ENCODE data around the gene FHIP2A.
"Not testable (repeated sequence)": the region's sequence is repeated elsewhere in the genome, so short reads cannot be mapped to it uniquely, and the experiment has no call there.

Gene FHIP2A, protein sequence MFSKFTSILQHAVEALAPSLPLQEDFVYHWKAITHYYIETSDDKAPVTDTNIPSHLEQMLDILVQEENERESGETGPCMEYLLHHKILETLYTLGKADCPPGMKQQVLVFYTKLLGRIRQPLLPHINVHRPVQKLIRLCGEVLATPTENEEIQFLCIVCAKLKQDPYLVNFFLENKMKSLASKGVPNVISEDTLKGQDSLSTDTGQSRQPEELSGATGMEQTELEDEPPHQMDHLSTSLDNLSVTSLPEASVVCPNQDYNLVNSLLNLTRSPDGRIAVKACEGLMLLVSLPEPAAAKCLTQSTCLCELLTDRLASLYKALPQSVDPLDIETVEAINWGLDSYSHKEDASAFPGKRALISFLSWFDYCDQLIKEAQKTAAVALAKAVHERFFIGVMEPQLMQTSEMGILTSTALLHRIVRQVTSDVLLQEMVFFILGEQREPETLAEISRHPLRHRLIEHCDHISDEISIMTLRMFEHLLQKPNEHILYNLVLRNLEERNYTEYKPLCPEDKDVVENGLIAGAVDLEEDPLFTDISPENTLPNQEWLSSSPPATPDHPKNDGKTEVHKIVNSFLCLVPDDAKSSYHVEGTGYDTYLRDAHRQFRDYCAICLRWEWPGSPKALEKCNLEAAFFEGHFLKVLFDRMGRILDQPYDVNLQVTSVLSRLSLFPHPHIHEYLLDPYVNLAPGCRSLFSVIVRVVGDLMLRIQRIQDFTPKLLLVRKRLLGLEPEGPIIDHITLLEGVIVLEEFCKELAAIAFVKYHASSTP

DNA sequence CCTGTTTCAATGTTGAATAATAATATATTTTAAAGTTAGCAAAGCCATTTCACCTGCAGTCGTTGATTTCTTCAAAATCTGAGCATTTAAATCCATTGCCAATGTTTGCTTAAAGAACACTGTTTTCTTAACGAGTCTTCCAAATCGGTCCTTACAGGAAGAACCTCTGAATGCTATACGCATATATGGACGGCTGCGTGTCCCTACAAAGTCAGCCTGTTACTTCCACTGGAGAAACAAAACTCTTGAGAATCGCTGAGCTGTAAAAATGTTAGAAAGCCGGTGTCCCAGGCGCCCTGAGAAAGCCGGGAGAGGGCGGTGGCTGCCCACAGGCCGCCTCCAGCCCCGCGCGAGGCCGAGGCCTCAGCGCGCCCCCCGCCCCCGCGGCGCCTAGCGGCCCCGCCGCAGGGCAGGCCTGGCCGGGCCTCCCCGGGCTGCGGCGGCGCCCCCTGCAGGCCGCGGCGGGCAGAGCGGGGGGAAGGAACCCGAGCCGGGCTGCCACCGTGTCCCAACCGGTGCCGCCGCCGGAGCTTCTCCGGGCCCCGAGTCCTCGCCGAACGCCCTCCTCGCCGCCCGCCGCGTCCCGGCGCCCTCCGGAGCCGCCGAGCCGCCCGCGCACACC, at the start of gene FHIP2A:
TSS of gene FHIP2A (plus strand) at position 488 of the 622 bp plus-strand sequence. CDS start 299 bp downstream, outside the sequence.
- no peak for DNase-seq (ENCODE audit: low read depth, low spot score)

DNA sequence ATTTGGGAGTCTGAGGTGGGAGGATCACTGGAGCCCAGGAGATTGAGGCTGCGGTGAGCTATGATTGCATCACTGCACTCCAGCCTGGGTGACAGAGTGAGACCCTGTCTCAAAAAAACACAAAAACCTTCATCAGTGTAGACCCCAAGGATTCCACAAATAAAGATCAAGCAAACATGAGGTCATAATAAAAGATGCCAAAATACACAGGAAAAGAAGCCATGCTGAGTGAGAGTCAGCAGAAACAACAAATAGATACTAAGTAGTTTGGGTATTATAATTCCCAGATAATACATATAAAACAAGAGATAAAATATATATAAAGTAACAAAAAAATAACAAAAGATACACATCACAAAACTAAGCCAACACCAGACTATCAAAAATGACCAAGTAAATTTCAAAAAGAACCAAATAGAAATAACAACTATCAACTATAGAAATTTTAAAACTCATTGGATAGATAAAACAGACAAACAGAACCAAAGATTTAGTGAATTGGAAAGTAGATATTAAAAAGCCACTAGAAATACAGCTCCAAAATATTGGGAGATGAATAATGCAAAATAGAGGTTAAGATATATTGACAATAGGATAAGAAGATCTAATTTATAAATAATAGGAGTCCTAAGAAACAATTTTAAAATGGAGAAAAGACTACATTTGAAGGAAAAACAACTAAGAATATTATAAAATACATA, 48.9 kb upstream of the FHIP2A start:
- no peak for DNase-seq (ENCODE audit: low read depth, low spot score)

DNA sequence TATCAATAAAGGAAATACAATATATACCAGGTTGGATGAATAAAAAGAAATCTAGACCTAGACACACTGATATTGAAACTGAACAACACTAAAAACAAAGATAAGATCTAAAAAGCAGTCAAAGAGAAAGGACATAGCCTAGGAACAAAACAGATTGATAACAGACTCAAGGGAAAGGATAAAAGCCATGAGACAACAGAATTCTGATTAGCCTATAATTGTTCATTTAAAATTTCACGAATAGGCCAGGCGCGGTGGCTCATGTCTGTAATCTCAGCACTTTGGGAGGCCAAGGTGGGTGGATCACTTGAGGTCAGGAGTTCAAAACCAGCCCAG, 48.4 kb upstream of the FHIP2A start:
- DNase-seq (ENCODE audit: low read depth, low spot score) = no peak

DNA sequence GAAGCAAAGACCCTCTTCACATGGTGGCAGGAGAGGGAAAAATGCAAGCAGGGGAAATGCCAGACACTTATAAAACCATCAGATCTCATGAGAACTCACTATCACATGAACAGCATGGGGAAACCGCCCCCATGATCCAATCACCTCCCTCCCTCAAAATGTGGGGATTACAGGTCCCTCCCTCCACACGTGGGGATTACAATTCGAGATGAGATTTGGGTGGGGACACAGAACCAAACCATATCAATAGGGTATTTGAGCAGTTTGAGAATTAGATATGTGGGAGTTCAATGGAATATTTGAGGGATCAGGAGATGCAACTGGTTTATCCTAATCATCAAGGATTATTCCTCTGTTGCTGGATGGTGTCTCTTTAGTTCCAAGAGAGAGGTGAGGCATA, 46.5 kb upstream of the FHIP2A start:
- DNase-seq (ENCODE audit: low read depth, low spot score) = not testable (repeated sequence)

DNA sequence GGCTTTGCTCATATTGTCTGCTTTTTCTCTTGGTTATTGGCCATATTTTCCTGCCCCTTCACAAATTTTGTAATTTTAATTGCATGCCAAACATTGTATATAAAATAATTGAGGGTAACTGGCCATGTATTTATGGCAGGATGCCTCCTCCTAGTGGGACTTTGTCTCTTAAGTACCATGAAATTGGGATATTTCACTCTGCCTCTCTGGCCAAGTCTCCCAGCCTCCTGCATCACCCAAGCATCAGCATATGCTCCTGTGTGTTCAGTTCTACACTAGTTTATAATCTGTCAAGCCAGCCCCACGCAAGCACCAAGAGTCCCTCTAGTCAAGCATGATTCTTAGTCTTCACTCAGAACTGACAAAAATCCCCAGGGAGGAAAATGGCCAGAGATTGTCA, 44.2 kb upstream of the FHIP2A start:
- DNase-seq (ENCODE audit: low read depth, low spot score) = no peak

DNA sequence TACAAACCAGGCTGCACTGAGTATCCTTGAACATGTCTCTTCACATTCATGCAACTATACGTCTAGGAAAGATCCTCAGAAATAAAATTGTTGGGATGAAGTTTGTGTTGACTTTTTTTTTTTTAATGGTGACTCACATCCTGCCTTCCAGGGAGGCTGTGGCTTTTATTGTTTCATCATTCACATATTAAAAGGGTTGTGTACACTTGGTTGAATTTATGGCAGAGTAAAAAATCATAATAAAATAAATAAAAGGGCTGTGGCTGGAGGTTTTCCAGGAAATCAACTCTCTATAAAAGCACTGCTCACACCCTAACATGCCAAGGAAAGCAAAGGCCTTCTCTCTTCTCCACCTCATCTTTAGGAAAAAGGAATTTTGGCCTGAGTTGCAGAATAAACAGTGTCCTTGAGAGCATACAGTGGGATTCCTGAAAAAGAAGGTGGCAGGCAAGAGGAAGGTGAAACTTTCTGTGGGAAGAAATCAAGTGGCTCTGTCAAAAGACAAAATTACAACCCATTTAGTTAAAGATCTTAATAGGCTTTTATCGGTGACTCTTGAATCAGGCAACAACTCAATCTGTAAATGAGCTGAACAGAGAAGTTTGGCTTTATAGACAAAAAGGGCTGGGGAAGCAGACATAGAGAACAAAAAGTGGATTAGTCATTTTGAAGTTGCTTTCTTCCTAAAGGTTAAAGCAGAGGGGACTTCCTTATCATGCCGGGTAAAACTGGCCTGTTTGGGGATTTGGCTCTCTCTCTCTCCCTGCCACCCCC, 41.6 kb upstream of the FHIP2A start:
- DNase-seq (ENCODE audit: low read depth, low spot score) = no peak

DNA sequence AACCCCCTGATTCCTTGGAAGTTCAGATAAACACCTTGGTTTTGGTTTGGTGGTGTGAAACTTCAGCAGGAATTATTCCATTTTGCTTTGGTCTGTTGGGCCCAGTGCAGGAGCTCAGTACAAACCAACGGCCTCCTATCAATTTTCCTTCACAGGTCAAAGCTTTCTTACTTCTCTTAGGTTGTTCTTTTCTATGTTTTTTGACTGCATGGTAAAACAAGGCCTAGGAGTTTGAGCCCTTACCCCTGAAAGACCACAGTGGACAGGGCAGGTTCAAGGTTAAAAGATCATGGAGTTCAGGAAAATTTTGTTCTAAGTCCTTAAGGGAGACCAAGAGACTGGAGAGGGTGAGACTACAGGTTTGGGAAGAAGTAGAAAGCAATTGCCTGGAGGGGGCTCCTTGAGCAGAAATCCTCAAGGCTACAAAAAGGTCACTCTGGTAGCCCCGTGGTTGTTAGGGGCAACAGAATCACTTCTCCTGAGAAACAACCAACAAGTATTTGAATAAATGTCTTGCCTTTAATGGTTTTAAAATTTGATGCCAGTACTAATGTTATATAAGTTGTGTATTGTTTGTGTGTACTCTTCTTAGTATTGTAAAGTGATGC, 40.9 kb upstream of the FHIP2A start:
- DNase-seq (ENCODE audit: low read depth, low spot score) = no peak

DNA sequence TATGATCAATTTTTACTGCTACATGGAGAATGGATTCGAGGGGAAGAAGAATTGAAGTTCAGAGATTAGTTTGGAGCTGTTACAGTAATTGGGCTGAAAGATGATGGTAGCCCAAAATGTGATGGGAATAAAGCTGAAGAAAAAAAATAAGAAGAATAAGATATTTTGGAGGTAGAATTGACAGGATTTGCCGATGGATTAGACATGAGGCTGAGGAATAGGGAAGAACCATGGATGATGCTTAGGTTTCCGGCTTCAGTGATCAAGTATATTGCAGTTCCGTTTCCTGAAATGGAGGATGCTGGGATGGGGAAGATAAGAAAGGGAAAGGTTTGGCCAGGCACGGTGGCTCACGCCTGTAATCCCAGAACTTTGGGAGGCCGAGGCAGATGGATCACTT, 38.9 kb upstream of the FHIP2A start:
- DNase-seq (ENCODE audit: low read depth, low spot score) = no peak

DNA sequence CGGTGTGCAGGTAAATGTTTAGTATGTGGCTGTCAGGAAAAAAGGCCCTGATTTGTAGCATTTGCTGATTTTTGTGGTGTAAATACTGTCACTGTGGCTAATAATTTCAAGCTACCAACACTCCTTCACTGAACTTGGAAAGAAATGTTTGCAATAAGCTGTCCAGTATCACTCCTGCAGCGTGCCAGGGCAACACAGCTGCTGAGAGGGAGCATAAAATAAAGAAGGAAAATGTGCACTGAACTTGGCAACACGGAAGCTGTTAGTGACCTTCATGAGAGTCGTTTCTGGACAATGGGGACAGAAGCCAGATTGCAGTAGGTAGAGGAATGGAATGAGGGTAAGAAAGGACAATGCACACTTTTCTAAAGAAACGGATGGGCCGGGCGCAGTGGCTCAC, 37.9 kb upstream of the FHIP2A start:
- DNase-seq (ENCODE audit: low read depth, low spot score) = no peak

DNA sequence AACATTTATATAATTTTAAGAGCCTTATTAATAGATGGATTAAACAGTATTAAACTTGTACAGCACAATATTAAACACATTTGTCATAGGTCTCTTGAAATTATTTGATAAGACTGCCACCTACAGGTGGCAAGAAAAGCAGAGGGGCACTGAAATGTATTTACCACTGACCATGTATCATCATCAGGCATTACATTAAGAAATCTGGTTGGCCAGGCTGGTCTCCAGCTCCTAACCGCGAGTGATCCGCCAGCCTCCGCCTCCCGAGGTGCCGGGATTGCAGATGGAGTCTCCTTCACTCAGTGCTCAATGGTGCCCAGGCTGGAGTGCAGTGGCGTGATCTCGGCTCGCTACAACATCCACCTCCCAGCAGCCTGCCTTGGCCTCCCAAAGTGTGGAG, 35.1 kb upstream of the FHIP2A start:
- not testable (repeated sequence) for DNase-seq (ENCODE audit: low read depth, low spot score)

DNA sequence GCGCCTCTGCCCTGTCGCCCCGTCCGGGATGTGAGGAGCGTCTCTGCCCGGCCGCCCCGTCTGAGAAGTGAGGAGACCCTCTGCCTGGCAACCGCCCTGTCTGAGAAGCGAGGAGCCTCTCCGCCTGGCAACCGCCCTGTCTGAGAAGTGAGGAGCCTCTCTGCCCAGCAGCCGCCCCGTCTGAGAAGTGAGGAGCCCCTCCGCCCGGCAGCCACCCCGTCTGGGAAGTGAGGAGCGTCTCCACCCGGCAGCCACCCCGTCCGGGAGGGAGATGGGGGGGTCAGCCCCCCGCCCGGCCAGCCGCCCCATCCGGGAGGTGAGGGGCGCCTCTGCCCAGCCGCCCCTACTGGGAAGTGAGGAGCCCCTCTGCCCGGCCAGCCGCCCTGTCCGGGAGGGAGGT, 34.4 kb upstream of the FHIP2A start:
- DNase-seq (ENCODE audit: low read depth, low spot score) = not testable (repeated sequence)

DNA sequence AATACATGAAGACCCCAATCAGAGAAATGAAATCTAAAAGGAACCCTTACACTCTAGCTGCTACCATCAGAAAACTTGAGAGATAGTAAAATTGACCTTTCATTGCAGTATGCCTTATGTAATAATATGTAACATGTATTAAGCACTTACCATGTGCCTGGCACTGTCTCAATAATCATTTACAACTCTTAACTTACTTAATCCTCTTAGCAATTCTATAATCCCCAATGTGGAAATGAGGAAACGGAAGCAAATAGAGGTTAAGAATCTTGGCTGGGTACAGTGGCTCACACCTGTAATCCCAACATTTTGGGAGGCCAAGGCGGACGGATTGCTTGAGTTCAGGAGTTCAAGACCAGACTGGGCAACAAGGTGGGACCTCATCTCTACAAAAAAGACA, 29.8 kb upstream of the FHIP2A start:
- DNase-seq (ENCODE audit: low read depth, low spot score) = no peak

DNA sequence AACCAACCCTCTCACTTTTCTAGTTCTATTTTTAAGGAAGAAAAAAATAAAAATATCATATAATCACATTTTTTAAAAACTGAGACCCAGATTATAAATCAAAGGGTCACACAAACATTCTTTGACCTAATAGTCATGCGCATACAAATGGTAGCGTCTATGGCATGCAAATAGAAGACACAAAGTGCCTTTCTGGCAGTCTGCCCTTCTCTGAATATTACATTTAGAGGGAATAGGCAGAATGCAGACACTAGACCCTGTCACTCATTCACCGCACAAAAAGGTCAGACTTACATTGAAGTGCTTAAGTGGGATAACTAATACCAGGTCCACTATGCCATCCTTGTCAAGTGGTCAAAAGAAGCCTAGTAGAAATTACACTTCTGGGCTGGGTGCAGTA, 26.5 kb upstream of the FHIP2A start:
- DNase-seq (ENCODE audit: low read depth, low spot score) = no peak

DNA sequence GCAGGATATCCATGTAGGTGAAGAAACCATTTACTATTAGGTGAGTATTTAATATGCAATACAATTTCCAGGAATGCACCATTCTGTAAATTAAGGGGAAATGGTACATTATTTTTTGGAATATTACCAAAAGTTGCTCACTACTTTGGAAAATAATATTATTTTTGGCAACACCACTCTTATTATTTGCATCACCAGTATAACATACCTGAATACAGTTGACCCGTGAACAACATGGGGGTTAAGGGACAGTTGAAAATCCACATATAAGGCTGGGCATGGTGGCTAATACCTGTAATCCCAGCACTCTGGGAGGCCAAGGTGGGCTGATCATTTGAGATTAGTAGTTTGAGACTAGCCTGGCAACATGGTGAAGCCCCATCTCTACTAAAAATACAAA, 21.2 kb upstream of the FHIP2A start:
- no peak for DNase-seq (ENCODE audit: low read depth, low spot score)

DNA sequence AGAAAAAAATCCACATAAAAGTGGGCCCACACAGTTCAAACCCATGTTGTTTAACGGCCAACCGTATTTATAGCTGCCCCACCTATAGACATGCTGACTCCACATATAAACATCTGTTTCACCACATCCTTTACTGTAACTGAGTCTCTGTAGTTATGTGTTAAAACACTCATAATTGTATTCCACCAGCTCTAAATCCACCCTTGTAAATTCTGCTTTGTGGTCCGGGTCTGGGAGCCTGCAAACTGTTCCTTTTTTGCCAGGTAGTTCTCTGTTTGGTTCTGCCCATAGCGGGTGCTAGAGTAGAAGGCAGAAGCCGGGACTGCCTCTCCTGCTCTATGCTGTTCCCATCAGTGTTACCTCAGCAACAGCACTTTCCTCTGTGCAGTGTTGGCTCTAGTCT, 20.2 kb upstream of the FHIP2A start:
- no peak for DNase-seq (ENCODE audit: low read depth, low spot score)

DNA sequence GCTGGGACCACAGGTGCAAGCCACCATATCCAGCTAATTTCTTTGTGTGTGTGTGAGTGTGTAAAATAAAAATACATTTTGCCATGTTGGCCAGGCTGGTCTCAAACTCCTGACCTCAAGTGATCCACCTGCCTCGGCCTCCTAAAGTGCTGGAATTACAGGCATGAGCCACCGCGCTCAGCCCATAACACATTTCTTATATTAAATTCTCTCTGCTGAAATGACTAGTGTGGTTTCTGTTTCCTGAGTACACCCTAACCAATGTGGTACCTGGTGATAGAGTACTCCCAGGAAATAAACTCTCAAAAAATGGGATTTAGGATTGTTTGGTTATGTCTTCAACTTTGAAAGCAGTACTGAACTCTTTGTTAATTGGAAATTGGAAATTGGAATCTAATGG, 19.4 kb upstream of the FHIP2A start:
- DNase-seq (ENCODE audit: low read depth, low spot score) = no peak

DNA sequence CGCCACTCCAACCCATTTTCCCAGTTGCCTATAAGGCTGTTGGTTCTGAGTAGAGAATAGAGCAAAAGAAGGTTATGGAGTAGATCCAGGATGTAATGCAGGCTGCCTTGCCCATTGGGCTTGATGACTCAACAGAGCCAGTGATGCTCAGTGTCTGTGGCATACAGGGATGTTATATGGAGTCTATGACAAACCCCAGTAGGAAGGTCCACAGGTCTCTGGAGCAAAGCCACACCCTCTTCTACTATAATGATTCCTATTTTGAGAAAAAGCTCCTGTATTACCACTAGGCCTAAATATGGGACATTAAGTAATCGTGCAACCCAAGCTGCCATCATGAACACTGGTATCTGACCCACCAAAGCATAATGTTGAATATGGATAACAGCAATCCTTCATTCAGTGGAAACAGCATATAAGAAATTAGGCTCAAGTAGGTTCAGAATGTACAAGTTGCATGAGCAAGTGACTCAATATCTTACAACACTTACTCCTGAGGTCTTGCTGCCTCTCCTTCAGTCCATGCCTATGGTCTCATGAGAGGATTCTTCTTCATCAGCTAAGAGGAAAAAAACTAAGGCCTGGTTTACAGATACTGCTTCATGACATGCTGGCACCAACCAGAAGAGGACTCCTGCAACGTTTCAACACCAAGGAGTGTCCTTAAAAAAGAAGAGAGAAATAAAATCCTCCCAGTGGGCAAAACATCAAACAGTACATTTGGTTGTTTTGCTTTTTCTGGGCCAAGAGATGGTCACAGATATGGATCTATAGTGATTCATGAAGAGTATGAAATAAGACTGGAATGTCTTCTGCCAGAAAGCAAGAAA, 14.8 kb upstream of the FHIP2A start:
- no peak for DNase-seq (ENCODE audit: low read depth, low spot score)

DNA sequence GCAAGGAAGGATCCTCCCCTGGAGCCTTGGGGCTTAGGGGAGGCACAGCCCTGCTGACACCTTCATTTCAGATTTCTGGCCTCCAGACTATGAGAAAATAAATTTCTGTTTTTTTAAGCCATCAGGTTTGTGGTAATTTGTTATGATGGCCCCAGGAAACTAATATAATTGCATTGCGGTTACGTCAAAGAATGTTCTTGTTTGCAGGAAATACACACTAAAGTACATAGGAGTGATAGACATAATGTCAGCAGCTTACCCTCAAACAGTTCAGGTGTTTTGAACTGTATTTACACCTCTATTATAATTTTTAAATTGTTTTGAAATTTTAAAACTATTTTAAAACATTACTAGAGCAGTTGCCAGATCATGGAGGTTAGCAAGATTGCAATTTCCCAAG, 12.6 kb upstream of the FHIP2A start:
- DNase-seq (ENCODE audit: low read depth, low spot score) = no peak

DNA sequence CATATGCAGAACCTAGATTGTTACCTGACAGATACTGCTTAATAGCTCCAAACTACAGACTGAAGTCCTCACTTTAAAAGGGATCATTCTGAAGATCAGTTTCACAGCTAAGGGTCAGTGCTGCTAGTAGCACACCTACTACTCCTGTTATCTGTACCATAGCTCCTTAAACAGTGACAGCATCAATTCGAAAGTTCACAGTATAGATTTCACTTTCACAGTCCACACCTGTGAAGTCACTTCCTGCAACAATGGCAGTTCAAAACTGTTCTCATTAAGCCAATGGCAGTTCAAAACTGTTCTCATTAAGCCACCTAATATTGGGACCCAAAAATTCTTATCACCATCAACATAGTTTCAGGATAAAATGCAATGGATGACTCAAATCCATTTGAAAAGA, 10.7 kb upstream of the FHIP2A start:
- no peak for DNase-seq (ENCODE audit: low read depth, low spot score)

DNA sequence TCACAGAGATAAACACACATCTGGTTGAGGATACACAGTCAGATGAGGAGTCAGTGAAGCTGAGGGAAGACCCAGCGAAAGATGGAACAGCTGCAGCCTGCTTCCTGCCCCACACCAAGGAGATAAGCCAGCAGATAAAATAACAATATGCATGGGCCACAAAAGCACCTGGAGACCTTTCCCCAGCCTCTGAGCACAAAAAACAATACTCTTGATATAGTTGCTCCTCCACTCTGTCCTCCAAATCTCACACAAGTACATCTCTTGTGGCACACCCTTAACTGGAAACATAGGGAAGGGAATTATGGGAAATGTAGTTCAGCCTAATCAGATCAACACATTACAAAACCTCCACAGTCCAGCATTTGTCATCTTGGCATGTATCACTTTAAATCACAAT, 9.7 kb upstream of the FHIP2A start:
- no peak for DNase-seq (ENCODE audit: low read depth, low spot score)
